Karpas-422 (cell line): ENCODE results near the gene TSPAN9. TPM values are rescaled to one million over a fixed set of nuclear protein-coding genes. Genes with fewer than 3 reads are reported as not detected.

ENCODE experiments used
- DNase-seq: peaks from one replicate; pipeline ENCODE4 v3.0.0-alpha.2; 2015
- H2AFZ ChIP-seq: fragments of 200-600 bp; sonication (generic); 2 replicates; pipeline ENCODE4 v1.6.1; 2014; ENCODE audit warnings: antibody characterized with exemption, low read length, mixed read lengths
- H3K27ac ChIP-seq: fragments of 200-600 bp; sonication (generic); 2 replicates; pipeline ENCODE4 v1.5.1; 2014; ENCODE audit warnings: mild to moderate bottlenecking, low read length, moderate library complexity
- H3K27me3 ChIP-seq: fragments of 200-600 bp; sonication (generic); 2 replicates; pipeline ENCODE4 v1.6.1; 2014; ENCODE audit warnings: low read length, mixed read lengths
- H3K36me3 ChIP-seq: fragments of 200-600 bp; sonication (generic); 2 replicates; pipeline ENCODE4 v1.6.1; 2014; ENCODE audit warnings: low read length, mixed read lengths; ENCODE audit not compliant: insufficient read depth
- H3K4me1 ChIP-seq: fragments of 200-600 bp; sonication (generic); 2 replicates; pipeline ENCODE4 v1.6.1; 2014; ENCODE audit warnings: mild to moderate bottlenecking, low read length, mixed read lengths
- H3K4me2 ChIP-seq: fragments of 200-600 bp; sonication (generic); 2 replicates; pipeline ENCODE4 v1.6.1; 2014; ENCODE audit warnings: low read length, low read depth, mild to moderate bottlenecking; ENCODE audit not compliant: poor library complexity, severe bottlenecking
- H3K4me3 ChIP-seq: fragments of 200-600 bp; sonication (generic); 2 replicates; pipeline ENCODE4 v1.5.1; 2014; ENCODE audit warnings: mild to moderate bottlenecking, antibody characterized with exemption, low read length, mixed read lengths
- H3K79me2 ChIP-seq: fragments of 200-600 bp; sonication (generic); 2 replicates; pipeline ENCODE4 v1.6.1; 2014; ENCODE audit warnings: mild to moderate bottlenecking, low read length, mixed read lengths
- H3K9ac ChIP-seq: fragments of 200-600 bp; sonication (generic); 2 replicates; pipeline ENCODE4 v1.6.0; 2014; ENCODE audit warnings: low read length
- H3K9me2 ChIP-seq: fragments of 200-600 bp; sonication (generic), shearing (Covaris generic); replicated peaks from 2 replicates; pipeline ENCODE4 v1.6.0; 2014; ENCODE audit warnings: mild to moderate bottlenecking, low read length, moderate library complexity; ENCODE audit not compliant: insufficient read depth
- H3K9me3 ChIP-seq: fragments of 300-700, 200-600 bp; sonication (generic); 2 replicates; pipeline ENCODE4 v1.6.1; 2014; ENCODE audit warnings: low read length, mixed read lengths
- H4K20me1 ChIP-seq: fragments of 200-600 bp; sonication (generic); 2 replicates; pipeline ENCODE4 v1.6.1; 2014; ENCODE audit warnings: mild to moderate bottlenecking, antibody characterized with exemption, low read length, low read depth; ENCODE audit not compliant: insufficient read depth
- total RNA-seq: library from RNA; depleted of rRNA; stranded (reverse); fragments of >200 nt; shearing (Covaris generic); gene quantifications from 2 replicates; pipeline ENCODE4 v1.2.3, GENCODE V29; 2014; ENCODE audit warnings: low replicate concordance

TSPAN9 gene
- total RNA-seq, 1 experiment from 2014 or later: 2.0 TPM

GRCh38 chr12:3269594-3269993 lies 192.4 kb downstream of the TSPAN9 start:
- Histone ChIP-seq H3K4me1 (no peaks in the 10 kb centered on the region), H3K79me2 (no peaks in the 10 kb centered on the region), H3K4me2 (no peak overlapping the region), H4K20me1 (no peaks in the 10 kb centered on the region), H3K9me3 (no peaks in the 10 kb centered on the region), H3K27me3 (no peaks in the 10 kb centered on the region), H3K9me2 (no peaks in the 10 kb centered on the region), H2AFZ (no peak overlapping the region), H3K4me3 (no peak overlapping the region), H3K36me3 (no peaks in the 10 kb centered on the region), H3K9ac (no peak overlapping the region), H3K27ac (no peak overlapping the region)
- no peak for DNase-seq

GRCh38 chr12:3271146-3271545 lies 194.0 kb downstream of the TSPAN9 start:
- no peak overlapping the region for H3K27ac ChIP-seq
- H3K9me2 ChIP-seq: no peaks in the 10 kb centered on the region
- H3K36me3 ChIP-seq: no peaks in the 10 kb centered on the region
- H3K4me1 ChIP-seq: no peaks in the 10 kb centered on the region
- no peak overlapping the region for H2AFZ ChIP-seq
- DNase-seq: no peak
- no peaks in the 10 kb centered on the region for H3K79me2 ChIP-seq
- H3K4me3 ChIP-seq: no peak overlapping the region
- H3K27me3 ChIP-seq: no peaks in the 10 kb centered on the region
- H3K9ac ChIP-seq: no peak overlapping the region
- no peaks in the 10 kb centered on the region for H4K20me1 ChIP-seq
- no peaks in the 10 kb centered on the region for H3K9me3 ChIP-seq
- no peak overlapping the region for H3K4me2 ChIP-seq

- no peak for DNase-seq
- H3K9me2 ChIP-seq: no peaks in the 10 kb centered on the region
- H3K4me1 ChIP-seq: no peaks in the 10 kb centered on the region
- H3K4me3 ChIP-seq: no peak overlapping the region
- H3K27me3 ChIP-seq: no peaks in the 10 kb centered on the region
- no peak overlapping the region for H2AFZ ChIP-seq
- H3K27ac ChIP-seq: no peak overlapping the region
- no peaks in the 10 kb centered on the region for H3K36me3 ChIP-seq
- no peak overlapping the region for H3K9ac ChIP-seq
- H3K9me3 ChIP-seq: no peaks in the 10 kb centered on the region
- no peaks in the 10 kb centered on the region for H4K20me1 ChIP-seq
- H3K79me2 ChIP-seq: no peaks in the 10 kb centered on the region
- H3K4me2 ChIP-seq: no peak overlapping the region
These were observed 194.5 kb downstream of the TSPAN9 start for GRCh38 chr12:3271639-3272038.

GRCh38 chr12:3272958-3273357 lies 195.8 kb downstream of the TSPAN9 start:
- Histone ChIP-seq H3K9me2 (no peaks in the 10 kb centered on the region), H3K4me1 (no peaks in the 10 kb centered on the region), H3K27me3 (no peaks in the 10 kb centered on the region), H3K79me2 (no peaks in the 10 kb centered on the region), H3K27ac (no peak overlapping the region), H4K20me1 (no peaks in the 10 kb centered on the region), H3K36me3 (no peaks in the 10 kb centered on the region), H3K9me3 (no peaks in the 10 kb centered on the region), H3K4me3 (no peak overlapping the region), H3K9ac (no peak overlapping the region), H2AFZ (no peak overlapping the region), H3K4me2 (no peak overlapping the region)
- DNase-seq: no peak

GRCh38 chr12:3273409-3273853 lies 196.3 kb downstream of the TSPAN9 start:
- H3K27me3 ChIP-seq: no peaks in the 10 kb centered on the region
- no peak overlapping the region for H2AFZ ChIP-seq
- H3K9me2 ChIP-seq: no peaks in the 10 kb centered on the region
- no peak overlapping the region for H3K27ac ChIP-seq
- H3K4me1 ChIP-seq: no peaks in the 10 kb centered on the region
- H4K20me1 ChIP-seq: no peaks in the 10 kb centered on the region; the same call in 1 of the 2 replicates
- no peaks in the 10 kb centered on the region for H3K36me3 ChIP-seq
- no peak overlapping the region for H3K9ac ChIP-seq
- no peak for DNase-seq
- no peaks in the 10 kb centered on the region for H3K9me3 ChIP-seq
- no peaks in the 10 kb centered on the region for H3K79me2 ChIP-seq
- H3K4me2 ChIP-seq: no peak overlapping the region
- H3K4me3 ChIP-seq: no peak overlapping the region

- no peak overlapping the region for H2AFZ ChIP-seq
- H4K20me1 ChIP-seq: no peaks in the 10 kb centered on the region; the same call in 1 of the 2 replicates
- no peak overlapping the region for H3K4me2 ChIP-seq
- H3K9me2 ChIP-seq: no peaks in the 10 kb centered on the region
- no peak overlapping the region for H3K27ac ChIP-seq
- no peak overlapping the region for H3K4me3 ChIP-seq
- no peaks in the 10 kb centered on the region for H3K9me3 ChIP-seq
- no peak overlapping the region for H3K9ac ChIP-seq
- DNase-seq: no peak
- H3K27me3 ChIP-seq: no peaks in the 10 kb centered on the region
- no peaks in the 10 kb centered on the region for H3K79me2 ChIP-seq
- H3K4me1 ChIP-seq: no peaks in the 10 kb centered on the region
- H3K36me3 ChIP-seq: no peaks in the 10 kb centered on the region
These were observed 197.5 kb downstream of the TSPAN9 start for GRCh38 chr12:3274664-3275063.

- no peaks in the 10 kb centered on the region for H3K4me1 ChIP-seq
- no peak overlapping the region for H2AFZ ChIP-seq
- no peak overlapping the region for H3K4me3 ChIP-seq
- no peak overlapping the region for H3K4me2 ChIP-seq
- H3K27me3 ChIP-seq: no peaks in the 10 kb centered on the region
- H3K9me3 ChIP-seq: no peaks in the 10 kb centered on the region
- H3K9ac ChIP-seq: no peak overlapping the region
- H3K79me2 ChIP-seq: no peaks in the 10 kb centered on the region
- DNase-seq: peak; percentile 88
- no peaks in the 10 kb centered on the region; the same call in 1 of the 2 replicates for H4K20me1 ChIP-seq
- no peak overlapping the region for H3K27ac ChIP-seq
- H3K36me3 ChIP-seq: no peaks in the 10 kb centered on the region
- H3K9me2 ChIP-seq: no peaks in the 10 kb centered on the region
These were observed 198.2 kb downstream of the TSPAN9 start for GRCh38 chr12:3275171-3276041.

GRCh38 chr12:3276226-3276625 lies 199.0 kb downstream of the TSPAN9 start:
- Histone ChIP-seq H3K4me1 (no peaks in the 10 kb centered on the region), H3K36me3 (no peaks in the 10 kb centered on the region)

More at GRCh38 chr12:3276226-3276625, 199.0 kb downstream of the TSPAN9 start:
- no peak overlapping the region for H3K27ac ChIP-seq
- no peak for DNase-seq
- no peaks in the 10 kb centered on the region for H3K27me3 ChIP-seq
- H3K9me2 ChIP-seq: no peaks in the 10 kb centered on the region
- H3K9me3 ChIP-seq: no peaks in the 10 kb centered on the region
- no peak overlapping the region for H3K4me2 ChIP-seq
- H3K79me2 ChIP-seq: no peaks in the 10 kb centered on the region
- no peak overlapping the region for H3K4me3 ChIP-seq
- no peaks in the 10 kb centered on the region; the same call in 1 of the 2 replicates for H4K20me1 ChIP-seq
- H2AFZ ChIP-seq: no peak overlapping the region
- no peak overlapping the region for H3K9ac ChIP-seq
